LNCAP (cell line): ENCODE data around the gene TMEM50A.

ENCODE experiments used
- TF ChIP-seq, protein P1 (sequence below): fragments of 450-650 bp; IDR thresholded peaks from 2 replicates; pipeline ENCODE4 v1.5.1; 2017; ENCODE audit warnings: mild to moderate bottlenecking

The TMEM50A gene

DNA sequence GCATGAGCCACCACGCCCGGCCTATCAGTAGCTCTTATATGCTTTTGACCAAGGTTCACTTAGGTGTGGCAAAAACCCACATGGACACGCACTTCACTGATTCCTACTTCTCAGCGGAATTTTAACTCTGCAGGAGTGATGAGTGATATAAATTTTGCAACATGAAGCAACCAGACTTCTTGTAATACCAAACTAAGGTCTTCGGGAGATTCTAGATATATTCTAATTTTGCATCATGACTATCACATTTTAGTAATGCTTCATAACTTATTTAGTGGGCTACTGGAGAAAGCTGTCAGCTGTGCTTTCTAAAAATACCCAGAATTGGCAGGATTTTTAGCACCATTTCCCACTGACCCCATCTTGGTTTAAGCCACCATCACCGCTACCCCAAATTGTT, 54.7 kb downstream of the TMEM50A start:
- TF ChIP-seq, protein P1, sequence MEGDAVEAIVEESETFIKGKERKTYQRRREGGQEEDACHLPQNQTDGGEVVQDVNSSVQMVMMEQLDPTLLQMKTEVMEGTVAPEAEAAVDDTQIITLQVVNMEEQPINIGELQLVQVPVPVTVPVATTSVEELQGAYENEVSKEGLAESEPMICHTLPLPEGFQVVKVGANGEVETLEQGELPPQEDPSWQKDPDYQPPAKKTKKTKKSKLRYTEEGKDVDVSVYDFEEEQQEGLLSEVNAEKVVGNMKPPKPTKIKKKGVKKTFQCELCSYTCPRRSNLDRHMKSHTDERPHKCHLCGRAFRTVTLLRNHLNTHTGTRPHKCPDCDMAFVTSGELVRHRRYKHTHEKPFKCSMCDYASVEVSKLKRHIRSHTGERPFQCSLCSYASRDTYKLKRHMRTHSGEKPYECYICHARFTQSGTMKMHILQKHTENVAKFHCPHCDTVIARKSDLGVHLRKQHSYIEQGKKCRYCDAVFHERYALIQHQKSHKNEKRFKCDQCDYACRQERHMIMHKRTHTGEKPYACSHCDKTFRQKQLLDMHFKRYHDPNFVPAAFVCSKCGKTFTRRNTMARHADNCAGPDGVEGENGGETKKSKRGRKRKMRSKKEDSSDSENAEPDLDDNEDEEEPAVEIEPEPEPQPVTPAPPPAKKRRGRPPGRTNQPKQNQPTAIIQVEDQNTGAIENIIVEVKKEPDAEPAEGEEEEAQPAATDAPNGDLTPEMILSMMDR: no peak
